ENCODE measurements around the gene PSMD10.

DNA sequence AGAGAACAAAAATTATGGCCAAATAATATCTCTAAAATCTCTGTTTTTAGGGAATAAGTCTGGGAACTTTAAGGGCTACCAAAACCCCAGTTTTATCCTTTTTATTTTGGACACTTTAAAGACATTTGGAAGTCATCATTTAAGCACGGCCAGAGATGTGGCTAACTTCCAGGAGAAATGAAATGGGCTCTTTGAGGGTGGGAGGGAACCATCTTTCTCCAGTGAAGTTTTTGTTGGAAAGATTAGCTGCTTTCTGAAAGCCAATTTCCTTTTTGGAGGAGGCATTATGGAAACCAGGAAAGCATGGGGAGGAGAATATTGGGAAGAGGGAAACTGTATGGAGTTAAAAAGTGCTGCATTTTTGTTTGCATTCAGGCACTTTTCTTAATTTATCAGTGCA, 41.7 kb downstream of the PSMD10 start:
- TF ChIP-seq, protein P1, sequence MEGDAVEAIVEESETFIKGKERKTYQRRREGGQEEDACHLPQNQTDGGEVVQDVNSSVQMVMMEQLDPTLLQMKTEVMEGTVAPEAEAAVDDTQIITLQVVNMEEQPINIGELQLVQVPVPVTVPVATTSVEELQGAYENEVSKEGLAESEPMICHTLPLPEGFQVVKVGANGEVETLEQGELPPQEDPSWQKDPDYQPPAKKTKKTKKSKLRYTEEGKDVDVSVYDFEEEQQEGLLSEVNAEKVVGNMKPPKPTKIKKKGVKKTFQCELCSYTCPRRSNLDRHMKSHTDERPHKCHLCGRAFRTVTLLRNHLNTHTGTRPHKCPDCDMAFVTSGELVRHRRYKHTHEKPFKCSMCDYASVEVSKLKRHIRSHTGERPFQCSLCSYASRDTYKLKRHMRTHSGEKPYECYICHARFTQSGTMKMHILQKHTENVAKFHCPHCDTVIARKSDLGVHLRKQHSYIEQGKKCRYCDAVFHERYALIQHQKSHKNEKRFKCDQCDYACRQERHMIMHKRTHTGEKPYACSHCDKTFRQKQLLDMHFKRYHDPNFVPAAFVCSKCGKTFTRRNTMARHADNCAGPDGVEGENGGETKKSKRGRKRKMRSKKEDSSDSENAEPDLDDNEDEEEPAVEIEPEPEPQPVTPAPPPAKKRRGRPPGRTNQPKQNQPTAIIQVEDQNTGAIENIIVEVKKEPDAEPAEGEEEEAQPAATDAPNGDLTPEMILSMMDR (IDR thresholded peaks at IDR 0.05) = no peak
- no peak for TF ChIP-seq POLR2A (IDR thresholded peaks at IDR 0.05)
- no peak for TF ChIP-seq EP300 (IDR thresholded peaks at IDR 0.05)
